ENCODE data around the gene PPP1R3A.

Gene PPP1R3A

GRCh38 chr7:113878394-113878992, 40.3 kb downstream of the PPP1R3A start:
- DNase-seq (ENCODE audit: low spot score), result no peak

GRCh38 chr7:113875224-113875623, 43.6 kb downstream of the PPP1R3A start:
- no peak for DNase-seq (ENCODE audit: low spot score)

- DNase-seq (ENCODE audit: low spot score), result no peak
Measured at GRCh38 chr7:113873554-113874151, 45.2 kb downstream of the PPP1R3A start.

GRCh38 chr7:113872981-113873380, 45.8 kb downstream of the PPP1R3A start:
- no peak for DNase-seq (ENCODE audit: low spot score)

GRCh38 chr7:113867325-113867724, 51.5 kb downstream of the PPP1R3A start:
- no peak for DNase-seq (ENCODE audit: low spot score)

- DNase-seq (ENCODE audit: low spot score), result no peak
Measured at GRCh38 chr7:113856010-113856409, 62.8 kb downstream of the PPP1R3A start.

GRCh38 chr7:113840954-113841353, 77.9 kb downstream of the PPP1R3A start:
- no peak for DNase-seq (ENCODE audit: low spot score)

- no peak for DNase-seq (ENCODE audit: low spot score)
Measured at GRCh38 chr7:113835367-113835766, 83.4 kb downstream of the PPP1R3A start.

GRCh38 chr7:113832196-113832745, 86.5 kb downstream of the PPP1R3A start:
- no peak for DNase-seq (ENCODE audit: low spot score)

- no peak for DNase-seq (ENCODE audit: low spot score)
Measured at GRCh38 chr7:113831556-113831955, 87.3 kb downstream of the PPP1R3A start.

- DNase-seq (ENCODE audit: low spot score), result no peak
Measured at GRCh38 chr7:113828581-113828980, 90.2 kb downstream of the PPP1R3A start.

Measured in activated CD4-positive, alpha-beta T cell treated with anti-CD3 and anti-CD28 coated beads, Interleukin-2, Interleukin-4, amounts not matched to agents 100 ng/mL and 50 ng/mL, durations not matched to agents 16 hours and 8 hours (primary cell).